ENCODE measurements around the gene TRIM71.

Gene TRIM71

DNA sequence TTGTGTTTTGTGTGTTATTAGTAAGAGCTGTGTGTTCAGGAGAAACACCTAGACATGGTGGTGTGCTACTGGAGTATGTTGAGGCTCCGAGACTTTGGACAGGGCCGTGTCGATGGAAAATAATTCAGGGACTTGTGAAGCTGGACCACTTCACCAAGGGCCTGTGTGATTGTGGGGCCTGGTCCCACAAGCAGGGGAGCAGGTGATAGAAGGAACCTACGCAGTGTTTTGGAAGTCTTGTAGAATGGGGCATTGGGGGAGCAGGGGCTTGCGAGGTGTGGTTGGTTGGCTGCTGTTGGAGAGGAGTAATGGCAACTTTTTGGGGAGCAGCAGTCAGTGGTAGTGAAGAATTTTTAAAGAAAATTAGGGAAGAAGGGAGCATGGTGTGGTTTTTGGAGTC lies 48.7 kb downstream of the TRIM71 start:
- H3K9ac ChIP-seq (ENCODE audit: low read length): no peak overlapping the region
- H3K36me3 ChIP-seq (ENCODE audit: low read length): no peaks in the 10 kb centered on the region
- H2AFZ ChIP-seq (ENCODE audit: low read depth, low read length, severe bottlenecking): no peak overlapping the region
- H3K27me3 ChIP-seq (ENCODE audit: low read length): no peaks in the 10 kb centered on the region
- H3K9me2 ChIP-seq (replicated peaks; ENCODE audit: insufficient read depth, low read length): no peaks in the 10 kb centered on the region
- H3K4me2 ChIP-seq (ENCODE audit: low read depth, low read length, poor library complexity, severe bottlenecking): no peak overlapping the region
- TF ChIP-seq, protein P1, sequence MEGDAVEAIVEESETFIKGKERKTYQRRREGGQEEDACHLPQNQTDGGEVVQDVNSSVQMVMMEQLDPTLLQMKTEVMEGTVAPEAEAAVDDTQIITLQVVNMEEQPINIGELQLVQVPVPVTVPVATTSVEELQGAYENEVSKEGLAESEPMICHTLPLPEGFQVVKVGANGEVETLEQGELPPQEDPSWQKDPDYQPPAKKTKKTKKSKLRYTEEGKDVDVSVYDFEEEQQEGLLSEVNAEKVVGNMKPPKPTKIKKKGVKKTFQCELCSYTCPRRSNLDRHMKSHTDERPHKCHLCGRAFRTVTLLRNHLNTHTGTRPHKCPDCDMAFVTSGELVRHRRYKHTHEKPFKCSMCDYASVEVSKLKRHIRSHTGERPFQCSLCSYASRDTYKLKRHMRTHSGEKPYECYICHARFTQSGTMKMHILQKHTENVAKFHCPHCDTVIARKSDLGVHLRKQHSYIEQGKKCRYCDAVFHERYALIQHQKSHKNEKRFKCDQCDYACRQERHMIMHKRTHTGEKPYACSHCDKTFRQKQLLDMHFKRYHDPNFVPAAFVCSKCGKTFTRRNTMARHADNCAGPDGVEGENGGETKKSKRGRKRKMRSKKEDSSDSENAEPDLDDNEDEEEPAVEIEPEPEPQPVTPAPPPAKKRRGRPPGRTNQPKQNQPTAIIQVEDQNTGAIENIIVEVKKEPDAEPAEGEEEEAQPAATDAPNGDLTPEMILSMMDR (IDR thresholded peaks at IDR 0.05; ENCODE audit: insufficient read depth, low read length, poor library complexity, severe bottlenecking): no peak
- TF ChIP-seq EZH2phosphoT487 (conservative IDR thresholded peaks at IDR 0.05; ENCODE audit: low read length): no peak
- no peaks in the 10 kb centered on the region for H3F3A ChIP-seq (ENCODE audit: insufficient read depth)
- no peaks in the 10 kb centered on the region for H3K9me3 ChIP-seq (ENCODE audit: insufficient read depth, low read length)
- H3K79me2 ChIP-seq (ENCODE audit: insufficient read depth, low read length): no peaks in the 10 kb centered on the region
- no peaks in the 10 kb centered on the region for H4K20me1 ChIP-seq (ENCODE audit: low read depth, low read length)
- H3K27ac ChIP-seq (ENCODE audit: low read depth, low read length): no peak overlapping the region
- no peak overlapping the region for H3K4me3 ChIP-seq (ENCODE audit: insufficient read depth, low read length, poor library complexity, severe bottlenecking)

DNA sequence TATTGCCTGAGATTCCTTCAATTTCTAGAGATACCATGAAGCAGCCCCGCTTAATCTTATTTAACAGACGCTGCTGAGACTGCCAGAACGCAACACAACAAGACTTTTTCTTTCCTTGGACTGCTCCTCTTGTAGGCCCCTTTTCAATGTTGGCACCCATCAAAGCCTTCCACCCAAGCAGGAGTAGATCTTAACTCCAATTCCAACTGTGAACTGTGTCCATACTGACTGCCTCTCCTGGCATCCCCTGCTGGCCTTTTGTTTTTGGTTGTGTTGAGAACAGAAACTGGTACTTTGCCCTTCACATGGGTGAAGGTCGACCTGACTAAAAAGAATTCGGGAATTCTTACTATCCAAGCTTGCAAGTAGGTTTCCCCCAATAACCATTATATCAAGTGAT lies 50.2 kb downstream of the TRIM71 start:
- H3K36me3 ChIP-seq (ENCODE audit: low read length): no peaks in the 10 kb centered on the region
- H4K20me1 ChIP-seq (ENCODE audit: low read depth, low read length): no peaks in the 10 kb centered on the region
- TF ChIP-seq EZH2phosphoT487 (conservative IDR thresholded peaks at IDR 0.05; ENCODE audit: low read length): no peak
- TF ChIP-seq, protein P1 (IDR thresholded peaks at IDR 0.05; ENCODE audit: insufficient read depth, low read length, poor library complexity, severe bottlenecking): no peak
- no peaks in the 10 kb centered on the region for H3K27me3 ChIP-seq (ENCODE audit: low read length)
- no peaks in the 10 kb centered on the region for H3K79me2 ChIP-seq (ENCODE audit: insufficient read depth, low read length)
- H3K9me2 ChIP-seq (replicated peaks; ENCODE audit: insufficient read depth, low read length): no peaks in the 10 kb centered on the region
- H3F3A ChIP-seq (ENCODE audit: insufficient read depth): no peaks in the 10 kb centered on the region
- no peak overlapping the region for H2AFZ ChIP-seq (ENCODE audit: low read depth, low read length, severe bottlenecking)
- H3K9me3 ChIP-seq (ENCODE audit: insufficient read depth, low read length): no peaks in the 10 kb centered on the region
- no peak overlapping the region for H3K9ac ChIP-seq (ENCODE audit: low read length)
- H3K4me2 ChIP-seq (ENCODE audit: low read depth, low read length, poor library complexity, severe bottlenecking): no peak overlapping the region
- no peak overlapping the region for H3K27ac ChIP-seq (ENCODE audit: low read depth, low read length)
- no peak overlapping the region for H3K4me3 ChIP-seq (ENCODE audit: insufficient read depth, low read length, poor library complexity, severe bottlenecking)

DNA sequence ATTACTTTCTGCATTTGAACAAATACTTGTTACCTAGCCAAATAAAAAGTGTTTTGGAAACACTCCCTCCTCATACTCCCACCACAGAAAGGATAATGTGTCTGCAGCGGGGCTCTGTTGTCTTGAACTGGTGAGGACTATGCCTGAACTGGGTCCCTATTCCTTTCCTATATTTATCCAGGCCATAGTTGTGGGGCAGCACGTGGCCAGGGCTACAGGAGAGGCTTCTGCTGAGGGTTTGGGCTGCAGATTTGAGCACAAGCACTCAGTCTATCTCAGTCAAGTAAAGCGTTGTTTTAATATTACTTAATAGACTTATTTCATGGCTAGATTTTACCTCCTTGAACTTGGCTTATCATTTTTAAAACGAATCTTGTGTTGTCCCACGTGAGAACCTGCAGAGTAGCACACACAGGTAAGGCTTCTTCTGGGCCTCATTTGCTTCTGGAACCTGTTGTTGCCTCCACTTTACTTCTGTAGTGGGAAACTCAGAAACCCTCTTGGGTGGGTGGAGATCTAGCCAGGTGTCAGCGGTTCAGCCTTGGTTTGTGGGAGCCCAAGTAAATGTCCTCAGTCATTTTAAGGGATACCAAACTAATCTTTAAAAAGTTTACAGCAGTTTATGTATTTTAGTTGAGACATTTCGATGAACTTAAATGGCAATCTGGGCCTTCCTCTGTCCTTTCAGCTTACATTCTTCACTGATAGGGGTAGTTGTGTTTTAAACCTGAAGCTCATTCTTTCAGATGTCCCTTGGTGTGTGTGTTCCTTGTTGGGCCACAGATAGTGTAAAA lies 51.1 kb downstream of the TRIM71 start:
- no peak overlapping the region for H3K4me2 ChIP-seq (ENCODE audit: low read depth, low read length, poor library complexity, severe bottlenecking)
- no peak overlapping the region for H3K27ac ChIP-seq (ENCODE audit: low read depth, low read length)
- H3F3A ChIP-seq (ENCODE audit: insufficient read depth): no peaks in the 10 kb centered on the region
- no peaks in the 10 kb centered on the region for H3K79me2 ChIP-seq (ENCODE audit: insufficient read depth, low read length)
- no peak overlapping the region for H3K9ac ChIP-seq (ENCODE audit: low read length)
- no peaks in the 10 kb centered on the region for H3K9me2 ChIP-seq (replicated peaks; ENCODE audit: insufficient read depth, low read length)
- H3K9me3 ChIP-seq (ENCODE audit: insufficient read depth, low read length): no peaks in the 10 kb centered on the region
- no peak overlapping the region for H3K4me3 ChIP-seq (ENCODE audit: insufficient read depth, low read length, poor library complexity, severe bottlenecking)
- no peaks in the 10 kb centered on the region for H3K36me3 ChIP-seq (ENCODE audit: low read length)
- no peak for TF ChIP-seq EZH2phosphoT487 (conservative IDR thresholded peaks at IDR 0.05; ENCODE audit: low read length)
- TF ChIP-seq, protein P1 (IDR thresholded peaks at IDR 0.05; ENCODE audit: insufficient read depth, low read length, poor library complexity, severe bottlenecking): no peak
- H3K27me3 ChIP-seq (ENCODE audit: low read length): no peaks in the 10 kb centered on the region
- no peak overlapping the region for H2AFZ ChIP-seq (ENCODE audit: low read depth, low read length, severe bottlenecking)
- no peaks in the 10 kb centered on the region for H4K20me1 ChIP-seq (ENCODE audit: low read depth, low read length)
